HG03097 (cell line): ENCODE data around the gene SLC35C1.
"Not testable (repeated sequence)": the region's sequence is repeated elsewhere in the genome, so short reads cannot be mapped to it uniquely, and the experiment has no call there.

Experiments
- ATAC-seq: cut with Tn5 transposase; IDR thresholded peaks from one replicate; pipeline ENCODE4 v1.9.1; 2021; ENCODE audit not compliant: unreplicated experiment, low FRiP score

The SLC35C1 gene

GRCh38 chr11:45809456-45810395, 4.8 kb downstream of the SLC35C1 start:
- no peak for ATAC-seq

- ATAC-seq = no peak
Measured at GRCh38 chr11:45810431-45811108, 5.6 kb downstream of the SLC35C1 start.

DNA sequence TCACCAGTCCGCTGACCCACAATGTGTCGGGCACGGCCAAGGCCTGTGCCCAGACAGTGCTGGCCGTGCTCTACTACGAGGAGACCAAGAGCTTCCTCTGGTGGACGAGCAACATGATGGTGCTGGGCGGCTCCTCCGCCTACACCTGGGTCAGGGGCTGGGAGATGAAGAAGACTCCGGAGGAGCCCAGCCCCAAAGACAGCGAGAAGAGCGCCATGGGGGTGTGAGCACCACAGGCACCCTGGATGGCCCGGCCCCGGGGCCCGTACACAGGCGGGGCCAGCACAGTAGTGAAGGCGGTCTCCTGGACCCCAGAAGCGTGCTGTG, 6.1 kb downstream of the SLC35C1 start:
- ATAC-seq = no peak

- ATAC-seq = no peak
Measured at GRCh38 chr11:45811571-45812290, 6.8 kb downstream of the SLC35C1 start.

- ATAC-seq = no peak
Measured at GRCh38 chr11:45812581-45813548, 7.9 kb downstream of the SLC35C1 start.

- no peak for ATAC-seq
Measured at GRCh38 chr11:45815747-45816146, 10.8 kb downstream of the SLC35C1 start.

GRCh38 chr11:45816614-45817013, 11.7 kb downstream of the SLC35C1 start:
- ATAC-seq = no peak

GRCh38 chr11:45817191-45817590, 12.2 kb downstream of the SLC35C1 start:
- ATAC-seq = no peak

GRCh38 chr11:45818961-45819605, 14.1 kb downstream of the SLC35C1 start:
- ATAC-seq = no peak

- no peak for ATAC-seq
Measured at GRCh38 chr11:45820211-45820857, 15.4 kb downstream of the SLC35C1 start.

GRCh38 chr11:45826492-45826891, 21.5 kb downstream of the SLC35C1 start:
- not testable (repeated sequence) for ATAC-seq

GRCh38 chr11:45827123-45827522, 22.2 kb downstream of the SLC35C1 start:
- ATAC-seq = no peak

DNA sequence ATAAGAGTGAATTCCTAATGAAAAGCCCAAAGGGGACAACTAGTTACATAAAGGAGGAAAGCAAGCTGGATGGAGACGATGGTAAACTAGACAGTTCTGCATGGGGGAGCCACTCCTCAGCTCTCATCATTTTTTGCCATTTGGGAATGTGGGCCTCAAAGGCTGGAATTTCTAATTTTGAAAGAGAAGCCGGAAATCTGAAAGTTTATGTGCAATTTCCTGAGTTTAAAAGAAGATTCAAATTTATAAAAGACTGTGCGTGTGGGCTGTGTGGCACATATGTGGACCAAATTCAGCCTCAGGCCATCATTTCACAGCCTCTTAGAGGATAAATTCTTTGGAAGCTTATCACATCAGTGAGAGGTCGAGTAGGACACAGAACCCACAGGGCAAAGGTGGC, 24.0 kb downstream of the SLC35C1 start:
- no peak for ATAC-seq

DNA sequence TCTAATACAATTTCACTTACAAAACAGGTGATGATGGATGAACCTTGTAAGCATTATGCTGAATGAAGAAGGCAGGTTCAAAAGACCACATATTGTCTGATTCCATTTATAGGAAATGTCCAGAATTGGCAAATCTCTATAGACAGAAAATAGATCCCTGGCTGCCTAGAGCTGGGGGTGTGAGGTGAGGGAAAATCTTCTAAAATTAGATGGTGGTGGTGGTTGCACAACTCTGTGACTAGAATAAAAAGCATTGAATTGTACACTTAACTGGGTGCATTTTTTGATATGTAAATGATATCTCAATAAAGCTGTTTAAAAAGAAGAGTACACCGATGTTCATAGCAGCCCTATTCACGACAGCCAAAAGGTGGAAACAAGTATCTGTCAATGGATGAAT, 25.6 kb downstream of the SLC35C1 start:
- no peak for ATAC-seq

GRCh38 chr11:45832811-45833441, 28.0 kb downstream of the SLC35C1 start:
- no peak for ATAC-seq

DNA sequence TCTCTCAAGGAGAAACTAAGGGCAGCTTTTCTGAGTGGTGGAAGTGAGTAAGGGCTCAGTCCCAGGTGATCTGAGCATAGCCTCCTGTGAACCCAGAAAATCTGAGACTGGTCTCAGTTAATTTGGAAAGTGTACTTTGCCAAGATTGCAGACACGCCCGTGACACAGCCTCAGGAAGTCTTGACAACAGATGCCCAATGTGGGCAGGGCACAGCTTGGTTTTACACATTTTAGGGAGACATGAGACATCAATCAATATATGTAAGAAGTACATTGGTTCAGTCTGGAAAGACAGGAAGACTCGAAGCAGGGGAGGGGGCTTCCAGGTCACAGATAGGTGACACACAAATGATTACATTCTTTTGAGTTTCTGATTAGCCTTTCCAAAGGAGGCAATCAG, 28.8 kb downstream of the SLC35C1 start:
- ATAC-seq = no peak

DNA sequence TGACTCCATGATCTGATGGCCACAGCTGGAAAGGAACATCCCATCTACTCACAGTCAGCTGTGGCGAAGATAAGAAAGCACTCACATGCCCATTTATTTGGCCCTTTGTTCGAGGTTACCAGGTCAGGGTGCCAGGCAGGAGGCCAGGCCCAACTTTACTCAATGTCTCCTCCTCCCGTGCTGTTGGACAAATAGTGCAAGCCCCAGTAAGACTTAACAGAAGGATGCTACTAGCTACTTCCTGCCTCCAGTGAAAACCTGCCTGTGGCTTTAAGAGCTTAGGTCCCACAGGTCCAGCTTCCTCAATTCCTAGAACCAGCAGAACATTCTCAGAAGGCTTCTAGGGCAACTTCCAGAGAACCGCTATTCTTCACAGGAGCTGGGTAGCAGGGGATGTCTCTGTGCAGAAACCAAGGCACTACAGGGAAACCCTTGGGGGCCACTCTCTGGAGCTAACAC, 29.4 kb downstream of the SLC35C1 start:
- ATAC-seq = no peak

DNA sequence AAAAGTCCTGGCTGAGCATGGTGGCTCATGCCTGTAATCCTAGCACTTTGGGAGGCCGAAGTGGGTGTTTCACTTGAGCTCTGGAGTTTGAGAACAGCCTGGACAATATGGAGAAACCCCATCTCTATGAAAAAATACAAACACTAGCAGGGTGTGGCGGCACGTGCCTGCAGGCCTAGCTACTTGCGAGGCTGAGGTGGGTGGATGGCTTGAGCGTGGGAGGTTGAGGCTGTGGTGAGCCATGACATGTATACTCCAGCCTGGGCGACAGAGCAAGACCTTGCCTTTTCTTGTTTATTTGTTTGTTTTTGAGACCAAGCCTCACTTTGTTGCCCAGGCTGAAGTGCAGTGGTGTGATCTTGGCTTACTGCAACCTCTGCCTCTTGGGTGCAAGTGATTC, 34.3 kb downstream of the SLC35C1 start:
- no peak for ATAC-seq

GRCh38 chr11:45840251-45840650, 35.3 kb downstream of the SLC35C1 start:
- ATAC-seq = not testable (repeated sequence)
